ENCODE measurements around the gene RPL29.
"Not testable (repeated sequence)": the region's sequence is repeated elsewhere in the genome, so short reads cannot be mapped to it uniquely, and the experiment has no call there.

The RPL29 gene

GRCh38 chr3:52004906-52005395 lies 9.3 kb upstream of the RPL29 start:
- DNase-seq: no peak

- DNase-seq: peak; percentile 14
Measured at GRCh38 chr3:52004163-52004787, 8.6 kb upstream of the RPL29 start.

- DNase-seq: no peak
Measured at GRCh38 chr3:52002748-52003147, 7.1 kb upstream of the RPL29 start.

GRCh38 chr3:52001443-52001974 lies 5.8 kb upstream of the RPL29 start:
- peak; percentile 51 for DNase-seq

GRCh38 chr3:51999846-52000245 lies 4.2 kb upstream of the RPL29 start:
- DNase-seq: no peak

- no peak for DNase-seq
Measured at GRCh38 chr3:51998774-51999173, 3.1 kb upstream of the RPL29 start.

- no peak for DNase-seq
Measured at GRCh38 chr3:51997935-51998596, 2.4 kb upstream of the RPL29 start.

- no peak for DNase-seq
Measured at GRCh38 chr3:51997172-51997571, 1.5 kb upstream of the RPL29 start.

GRCh38 chr3:51994530-51994929 lies 1.2 kb downstream of the RPL29 start:
- no peak for DNase-seq

- not testable (repeated sequence) for DNase-seq
Measured at GRCh38 chr3:51993657-51994056, 2.0 kb downstream of the RPL29 start.

GRCh38 chr3:51992017-51992682 lies 3.5 kb downstream of the RPL29 start:
- no peak for DNase-seq

GRCh38 chr3:51990501-51990971 lies 5.2 kb downstream of the RPL29 start:
- DNase-seq: not testable (repeated sequence)

GRCh38 chr3:51988286-51989146 lies 7.2 kb downstream of the RPL29 start:
- DNase-seq: no peak

- no peak for DNase-seq
Measured at GRCh38 chr3:51987568-51987967, 8.1 kb downstream of the RPL29 start.

- DNase-seq: no peak
Measured at GRCh38 chr3:51986010-51986947, 9.4 kb downstream of the RPL29 start.

GRCh38 chr3:51985063-51985462 lies 10.6 kb downstream of the RPL29 start:
- no peak for DNase-seq

GRCh38 chr3:51984269-51984647 lies 11.4 kb downstream of the RPL29 start:
- DNase-seq: no peak

- no peak for DNase-seq
Measured at GRCh38 chr3:51983578-51984268, 12.0 kb downstream of the RPL29 start.

GRCh38 chr3:51982838-51983577 lies 12.7 kb downstream of the RPL29 start, which contains the start of gene ACY1:
Gene ACY1 (plus strand): TSS chr3:51983535. CDS start chr3:51984065, 530 bp downstream.
- no peak for DNase-seq

- peak; percentile 38 for DNase-seq
Measured at GRCh38 chr3:51982352-51982837, 13.3 kb downstream of the RPL29 start.
